ENCODE results near the gene CCDC60.

- TF ChIP-seq, protein P1, sequence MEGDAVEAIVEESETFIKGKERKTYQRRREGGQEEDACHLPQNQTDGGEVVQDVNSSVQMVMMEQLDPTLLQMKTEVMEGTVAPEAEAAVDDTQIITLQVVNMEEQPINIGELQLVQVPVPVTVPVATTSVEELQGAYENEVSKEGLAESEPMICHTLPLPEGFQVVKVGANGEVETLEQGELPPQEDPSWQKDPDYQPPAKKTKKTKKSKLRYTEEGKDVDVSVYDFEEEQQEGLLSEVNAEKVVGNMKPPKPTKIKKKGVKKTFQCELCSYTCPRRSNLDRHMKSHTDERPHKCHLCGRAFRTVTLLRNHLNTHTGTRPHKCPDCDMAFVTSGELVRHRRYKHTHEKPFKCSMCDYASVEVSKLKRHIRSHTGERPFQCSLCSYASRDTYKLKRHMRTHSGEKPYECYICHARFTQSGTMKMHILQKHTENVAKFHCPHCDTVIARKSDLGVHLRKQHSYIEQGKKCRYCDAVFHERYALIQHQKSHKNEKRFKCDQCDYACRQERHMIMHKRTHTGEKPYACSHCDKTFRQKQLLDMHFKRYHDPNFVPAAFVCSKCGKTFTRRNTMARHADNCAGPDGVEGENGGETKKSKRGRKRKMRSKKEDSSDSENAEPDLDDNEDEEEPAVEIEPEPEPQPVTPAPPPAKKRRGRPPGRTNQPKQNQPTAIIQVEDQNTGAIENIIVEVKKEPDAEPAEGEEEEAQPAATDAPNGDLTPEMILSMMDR (IDR thresholded peaks at IDR 0.05; ENCODE audit: low read depth, low read length), result no peak
- TF ChIP-seq EZH2phosphoT487 (IDR thresholded peaks at IDR 0.05; ENCODE audit: low read depth), result no peak
Observed at GRCh38 chr12:119406308-119406707, 71.8 kb downstream of the CCDC60 start.
